ENCODE results near the gene MCM8. TPM values are rescaled to one million over a fixed set of nuclear protein-coding genes. Genes with fewer than 3 reads are reported as not detected.

The MCM8 gene
- total and polyA plus RNA-seq, 9 of the 15 experiments (the other 6 are each of a cell fraction or from before 2014, with no cell fraction given): 4.5 to 43.8 (median 25.4) TPM

DNA sequence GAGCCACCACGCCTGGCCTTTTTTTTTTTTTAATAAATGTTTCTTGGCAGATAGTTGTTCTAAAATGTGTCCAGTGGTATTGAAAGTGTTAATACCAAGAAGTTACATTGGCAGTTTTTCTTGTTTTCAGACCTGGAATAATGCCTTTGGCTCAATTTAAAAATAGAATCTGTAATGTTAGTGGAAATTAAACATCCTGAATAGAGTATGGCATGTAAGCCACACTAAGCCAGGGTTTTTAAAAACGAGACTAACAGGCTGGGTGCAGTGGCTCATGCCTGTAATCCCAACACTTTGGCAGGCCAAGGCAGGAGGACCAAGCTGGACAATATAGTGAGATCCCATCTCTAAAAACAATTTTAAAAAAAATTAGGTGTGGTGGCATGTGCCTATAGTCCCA, 25.3 kb downstream of the MCM8 start:
- Histone ChIP-seq H2AFZ (ENCODE audit: low read depth, low read length) (no peak overlapping the region), H3K4me2 (ENCODE audit: insufficient read depth, low read length) (no peak overlapping the region), H3K4me3 (no peak overlapping the region), H3K36me3 (ENCODE audit: control insufficient read depth, insufficient read depth, low read length) (peaks cover 62% of the 10 kb centered on the region), H4K20me1 (replicated peaks; ENCODE audit: control insufficient read depth, insufficient read depth, low read length) (no peaks in the 10 kb centered on the region), H3K27ac (ENCODE audit: extremely low read depth, low read depth, low read length) (no peak overlapping the region), H3K9me1 (ENCODE audit: control insufficient read depth, insufficient read depth, low read length) (no peaks in the 10 kb centered on the region), H3K79me2 (ENCODE audit: control insufficient read depth, insufficient read depth, low read length) (no peaks in the 10 kb centered on the region), H3K4me1 (replicated peaks in 1 of 2; ENCODE audit: control insufficient read depth in 2 of 2, insufficient read depth in 2 of 2, low read length in 2 of 2) (no peaks in the 10 kb centered on the region), H3K9me3 (replicated peaks; ENCODE audit: control insufficient read depth, insufficient read depth, low read depth, low read length) (no peaks in the 10 kb centered on the region), H3K9ac (ENCODE audit: insufficient read depth in 1 of 2, low read depth in 2 of 2, low read length in 2 of 2) (no peak overlapping the region), H3K27me3 (ENCODE audit: control insufficient read depth in 2 of 2, insufficient read depth in 2 of 2, low read length in 2 of 2) (no peaks in the 10 kb centered on the region)
- TF ChIP-seq MED1 (CRISPR knock-in tag; IDR thresholded peaks at IDR 0.05; ENCODE audit: borderline replicate concordance) (no peak), MYNN (IDR thresholded peaks at IDR 0.05) (no peak), MYNN (CRISPR knock-in tag; IDR thresholded peaks at IDR 0.05) (no peak), ZNF707 (CRISPR knock-in tag; conservative IDR thresholded peaks at IDR 0.05) (no peak), ZKSCAN3 (CRISPR knock-in tag; IDR thresholded peaks at IDR 0.05) (no peak), RBM39 (optimal IDR thresholded peaks at IDR 0.05; ENCODE audit: low read depth, low read length) (no peak), ZFP1 (CRISPR knock-in tag; IDR thresholded peaks at IDR 0.05) (no peak)
- TF ChIP-seq, protein P1, sequence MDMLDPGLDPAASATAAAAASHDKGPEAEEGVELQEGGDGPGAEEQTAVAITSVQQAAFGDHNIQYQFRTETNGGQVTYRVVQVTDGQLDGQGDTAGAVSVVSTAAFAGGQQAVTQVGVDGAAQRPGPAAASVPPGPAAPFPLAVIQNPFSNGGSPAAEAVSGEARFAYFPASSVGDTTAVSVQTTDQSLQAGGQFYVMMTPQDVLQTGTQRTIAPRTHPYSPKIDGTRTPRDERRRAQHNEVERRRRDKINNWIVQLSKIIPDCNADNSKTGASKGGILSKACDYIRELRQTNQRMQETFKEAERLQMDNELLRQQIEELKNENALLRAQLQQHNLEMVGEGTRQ (CRISPR knock-in tag; IDR thresholded peaks at IDR 0.05): no peak
- TF ChIP-seq, protein P2, sequence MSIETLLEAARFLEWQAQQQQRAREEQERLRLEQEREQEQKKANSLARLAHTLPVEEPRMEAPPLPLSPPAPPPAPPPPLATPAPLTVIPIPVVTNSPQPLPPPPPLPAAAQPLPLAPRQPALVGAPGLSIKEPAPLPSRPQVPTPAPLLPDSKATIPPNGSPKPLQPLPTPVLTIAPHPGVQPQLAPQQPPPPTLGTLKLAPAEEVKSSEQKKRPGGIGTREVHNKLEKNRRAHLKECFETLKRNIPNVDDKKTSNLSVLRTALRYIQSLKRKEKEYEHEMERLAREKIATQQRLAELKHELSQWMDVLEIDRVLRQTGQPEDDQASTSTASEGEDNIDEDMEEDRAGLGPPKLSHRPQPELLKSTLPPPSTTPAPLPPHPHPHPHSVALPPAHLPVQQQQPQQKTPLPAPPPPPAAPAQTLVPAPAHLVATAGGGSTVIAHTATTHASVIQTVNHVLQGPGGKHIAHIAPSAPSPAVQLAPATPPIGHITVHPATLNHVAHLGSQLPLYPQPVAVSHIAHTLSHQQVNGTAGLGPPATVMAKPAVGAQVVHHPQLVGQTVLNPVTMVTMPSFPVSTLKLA (conservative IDR thresholded peaks at IDR 0.05): no peak
- no peak for DNase-seq (ENCODE audit: extremely low read depth in 1 of 4, low spot score in 3 of 4)
- intact Hi-C loops (cut with micrococcal nuclease): no loop called here
- no peak for ATAC-seq
- in situ Hi-C loops (cut with MboI): no loop called here
- WGBS (ENCODE audit: insufficient coverage, low coverage, missing lambda C conversion rate): 93% methylated on average over 1 of the region's 2 CpGs
- FAIRE-seq: no peak
- POLR2A ChIA-PET: no interaction called here
- BruUV-seq (replicated peaks): no TSS peak
- CTCF ChIA-PET (ENCODE audit: low intra/inter-chr PET ratio): no interaction called here
